ENCODE data around the gene CDT1.

DNA sequence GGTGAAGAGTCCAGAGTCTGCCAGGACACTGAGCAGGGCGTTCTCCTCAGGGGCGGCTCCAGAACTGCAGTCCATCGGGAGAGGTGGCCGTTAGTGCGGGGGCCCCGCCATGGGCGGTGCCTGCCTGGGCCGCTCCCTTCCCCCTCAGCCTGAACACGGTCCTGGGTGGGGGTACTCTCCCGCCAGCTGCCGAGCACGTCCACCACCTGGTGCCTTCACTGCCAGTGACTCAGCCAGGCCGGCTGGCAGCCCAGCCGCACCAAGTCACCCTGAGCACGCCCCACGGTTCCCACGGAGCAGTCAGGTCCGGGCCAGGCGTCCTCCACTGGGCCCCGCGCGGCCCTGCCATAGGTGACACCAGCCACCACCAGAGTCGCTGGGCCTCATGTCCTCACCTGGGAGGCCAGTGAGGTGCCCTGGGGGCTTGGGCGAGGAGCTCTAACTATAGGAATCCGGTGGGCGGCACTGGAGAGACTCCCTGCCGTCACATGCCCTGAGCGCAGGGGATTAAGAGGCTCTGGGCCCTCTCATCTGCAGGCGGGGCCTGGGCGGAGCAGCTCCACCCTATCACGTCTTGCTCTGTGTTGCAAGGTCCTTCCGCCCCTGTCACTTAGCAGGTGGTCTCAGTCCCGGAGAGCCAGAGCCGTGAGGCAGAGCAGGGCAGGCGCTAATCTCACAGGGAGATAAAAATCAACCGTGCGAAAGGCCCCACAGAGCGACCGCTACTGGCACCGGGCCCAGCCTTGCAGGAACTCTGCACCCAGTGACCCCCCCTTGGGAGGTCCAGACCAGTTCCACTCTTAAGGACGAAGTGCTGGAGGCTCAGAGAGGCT lies 32.9 kb upstream of the CDT1 start:
- TF ChIP-seq, protein P1, sequence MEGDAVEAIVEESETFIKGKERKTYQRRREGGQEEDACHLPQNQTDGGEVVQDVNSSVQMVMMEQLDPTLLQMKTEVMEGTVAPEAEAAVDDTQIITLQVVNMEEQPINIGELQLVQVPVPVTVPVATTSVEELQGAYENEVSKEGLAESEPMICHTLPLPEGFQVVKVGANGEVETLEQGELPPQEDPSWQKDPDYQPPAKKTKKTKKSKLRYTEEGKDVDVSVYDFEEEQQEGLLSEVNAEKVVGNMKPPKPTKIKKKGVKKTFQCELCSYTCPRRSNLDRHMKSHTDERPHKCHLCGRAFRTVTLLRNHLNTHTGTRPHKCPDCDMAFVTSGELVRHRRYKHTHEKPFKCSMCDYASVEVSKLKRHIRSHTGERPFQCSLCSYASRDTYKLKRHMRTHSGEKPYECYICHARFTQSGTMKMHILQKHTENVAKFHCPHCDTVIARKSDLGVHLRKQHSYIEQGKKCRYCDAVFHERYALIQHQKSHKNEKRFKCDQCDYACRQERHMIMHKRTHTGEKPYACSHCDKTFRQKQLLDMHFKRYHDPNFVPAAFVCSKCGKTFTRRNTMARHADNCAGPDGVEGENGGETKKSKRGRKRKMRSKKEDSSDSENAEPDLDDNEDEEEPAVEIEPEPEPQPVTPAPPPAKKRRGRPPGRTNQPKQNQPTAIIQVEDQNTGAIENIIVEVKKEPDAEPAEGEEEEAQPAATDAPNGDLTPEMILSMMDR (IDR thresholded peaks at IDR 0.05), result no peak
- peak in 1 of 2 donors; percentile 37 for TF ChIP-seq POLR2A (IDR thresholded peaks at IDR 0.05)

Measured in Peyer's patch (tissue), 4 donors.